Amniotic stem cell (primary cell): Measurements from ENCODE around the gene SIRPG.
"Not testable (repeated sequence)": the region's sequence is repeated elsewhere in the genome, so short reads cannot be mapped to it uniquely, and the experiment has no call there.

Experiments used
- DNase-seq: peaks from one replicate; lab custom pipeline; 2025; lab: John Stamatoyannopoulos, UW

SIRPG gene

GRCh38 chr20:1635291-1635979, 22.1 kb downstream of the SIRPG start:
- no peak for DNase-seq

DNA sequence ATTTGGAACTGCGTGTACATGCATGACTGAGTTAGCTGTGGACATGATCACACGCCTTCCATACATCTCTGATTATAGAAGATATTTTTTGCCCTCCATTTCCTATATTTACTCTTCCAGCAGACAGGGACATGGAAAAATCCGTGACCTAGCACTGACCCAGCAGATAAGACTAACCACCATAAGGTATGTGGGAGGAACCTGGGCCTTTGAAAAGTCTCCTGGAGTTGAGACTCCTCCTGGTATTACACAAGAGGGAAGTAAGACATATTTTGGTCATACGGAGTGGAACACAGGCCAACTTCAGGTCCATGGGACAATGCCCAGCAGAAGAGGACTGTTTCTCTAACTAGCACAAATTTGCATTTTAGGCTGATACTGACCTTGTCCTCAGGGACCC, 24.0 kb downstream of the SIRPG start:
- DNase-seq, result no peak

GRCh38 chr20:1632178-1632577, 25.4 kb downstream of the SIRPG start:
- DNase-seq, result no peak

DNA sequence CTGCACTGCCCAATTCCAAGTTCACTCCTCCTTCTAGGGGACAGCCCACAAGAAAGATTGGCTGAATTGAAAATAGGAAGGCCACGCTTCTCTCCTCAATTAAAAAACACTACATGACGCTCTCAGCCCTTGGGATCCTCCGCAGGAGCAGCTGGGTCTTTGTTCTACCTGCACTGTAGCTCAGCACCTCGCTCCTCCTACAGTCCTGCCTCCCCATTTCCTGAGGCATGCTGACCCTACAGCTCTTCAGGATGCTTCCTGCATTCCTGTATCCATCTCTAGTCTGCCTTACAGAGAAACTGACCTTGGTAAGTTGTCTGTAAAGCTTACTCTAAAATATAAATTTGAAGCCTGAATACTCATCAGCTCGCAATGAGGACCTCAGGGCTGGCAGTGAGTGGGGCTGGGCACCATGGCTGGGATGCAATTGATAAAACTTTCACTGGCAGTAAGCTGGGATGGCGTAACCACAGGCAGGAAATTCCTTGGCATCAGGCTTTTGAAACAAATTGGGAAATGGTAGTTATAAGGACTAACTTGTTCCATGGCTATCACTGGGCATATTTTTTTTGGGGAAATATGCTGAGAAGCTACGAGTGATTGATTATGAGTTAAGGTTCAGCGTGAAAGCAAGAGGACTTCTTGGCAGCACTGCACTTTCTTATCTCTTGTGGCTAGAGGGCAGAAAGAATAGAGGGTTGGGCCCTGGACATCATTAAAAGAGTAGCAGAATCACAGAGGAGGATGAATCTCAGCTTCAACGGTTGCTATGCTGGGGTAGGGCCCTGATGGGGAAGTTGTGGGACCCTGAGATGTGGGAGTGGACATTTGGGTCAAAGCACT, 26.0 kb downstream of the SIRPG start:
- DNase-seq, result no peak

DNA sequence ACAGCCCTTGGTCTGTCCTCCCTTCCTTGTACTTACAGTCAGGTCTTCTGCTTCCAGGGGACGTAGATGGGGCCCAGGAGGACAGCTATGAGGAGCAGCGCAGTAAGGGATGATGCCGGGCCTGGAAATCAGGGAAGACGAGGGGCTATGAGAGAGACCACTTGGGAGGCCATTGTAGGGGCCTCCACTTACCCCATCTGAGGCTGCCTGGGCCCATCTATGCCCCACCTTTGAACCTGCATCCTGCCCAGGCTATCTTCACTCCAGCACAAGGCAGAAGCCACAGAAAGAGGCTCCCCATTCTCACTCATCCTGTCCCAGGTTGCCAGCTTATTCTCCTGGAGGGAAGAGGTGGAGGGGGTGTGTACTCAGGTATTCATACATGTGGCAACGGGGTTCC, 27.4 kb downstream of the SIRPG start:
- no peak for DNase-seq

GRCh38 chr20:1629321-1629720, 28.3 kb downstream of the SIRPG start:
- no peak for DNase-seq

DNA sequence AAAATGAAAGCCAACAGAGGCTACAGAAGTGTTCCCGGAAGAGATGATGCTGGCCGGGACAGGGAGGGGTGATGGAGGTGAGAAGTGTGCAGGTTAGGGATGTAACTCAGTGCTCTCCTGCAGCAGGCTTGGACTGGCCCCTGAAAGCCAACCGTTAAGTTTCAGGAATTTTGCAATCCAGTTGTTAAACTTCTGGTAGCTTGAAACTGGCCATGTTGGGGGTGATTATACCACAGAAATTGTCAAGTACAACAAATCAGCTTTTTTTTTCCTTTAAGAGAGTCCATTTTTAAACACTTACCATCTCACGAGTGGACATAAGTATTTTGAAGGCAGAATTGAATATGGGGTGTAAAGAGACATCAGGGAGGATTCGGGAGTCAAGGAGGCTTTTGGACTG, 29.0 kb downstream of the SIRPG start:
- DNase-seq, result no peak

DNA sequence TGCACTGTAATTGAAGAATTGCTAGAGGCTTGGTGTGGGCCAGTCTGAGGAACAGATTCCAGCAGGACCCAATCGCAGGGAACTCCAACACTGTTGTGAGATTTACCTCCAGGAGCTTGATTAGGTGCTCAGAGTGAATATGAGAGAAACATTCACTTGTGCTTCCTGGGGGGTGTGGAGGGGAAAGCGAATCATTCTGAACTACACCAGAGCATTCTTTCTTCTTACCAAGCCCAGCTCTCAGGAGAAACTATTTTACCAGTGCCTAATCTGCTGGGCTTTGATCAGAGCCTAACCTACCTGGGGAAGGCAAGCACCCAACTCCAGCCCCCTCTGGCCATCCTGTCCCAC, 30.4 kb downstream of the SIRPG start:
- DNase-seq, result no peak

DNA sequence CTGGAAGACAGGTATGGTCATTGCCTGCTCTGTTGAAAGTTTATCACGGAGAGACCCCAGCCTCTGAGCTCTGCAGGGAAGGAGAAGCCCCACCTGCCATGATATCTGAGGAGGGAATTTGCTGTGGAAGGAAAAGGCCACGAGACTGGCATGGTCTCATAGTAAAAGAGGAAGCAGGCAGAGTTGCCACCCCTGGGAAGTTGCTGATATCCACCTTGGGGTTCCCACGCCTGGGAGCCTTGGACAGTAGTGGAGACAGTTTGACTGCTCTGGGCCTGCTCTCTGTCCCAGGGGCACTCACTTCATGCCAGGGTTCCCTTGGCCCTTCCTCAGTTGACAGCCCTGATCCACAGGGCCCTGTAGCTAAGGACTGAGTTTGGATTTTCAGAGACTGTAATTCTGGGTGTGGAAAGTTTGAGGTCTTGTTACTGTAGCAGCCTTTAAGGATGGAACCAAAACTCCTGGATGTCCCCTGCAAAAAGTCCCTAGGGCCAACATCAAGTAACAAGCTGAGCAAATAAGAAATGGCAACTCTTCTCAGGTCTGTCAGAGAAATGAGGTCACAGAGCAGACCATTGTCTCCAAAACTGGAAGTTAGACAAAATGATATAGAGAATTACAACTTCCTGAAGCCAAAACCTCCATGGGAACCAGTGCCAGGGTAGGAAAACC, 30.9 kb downstream of the SIRPG start:
- no peak for DNase-seq

DNA sequence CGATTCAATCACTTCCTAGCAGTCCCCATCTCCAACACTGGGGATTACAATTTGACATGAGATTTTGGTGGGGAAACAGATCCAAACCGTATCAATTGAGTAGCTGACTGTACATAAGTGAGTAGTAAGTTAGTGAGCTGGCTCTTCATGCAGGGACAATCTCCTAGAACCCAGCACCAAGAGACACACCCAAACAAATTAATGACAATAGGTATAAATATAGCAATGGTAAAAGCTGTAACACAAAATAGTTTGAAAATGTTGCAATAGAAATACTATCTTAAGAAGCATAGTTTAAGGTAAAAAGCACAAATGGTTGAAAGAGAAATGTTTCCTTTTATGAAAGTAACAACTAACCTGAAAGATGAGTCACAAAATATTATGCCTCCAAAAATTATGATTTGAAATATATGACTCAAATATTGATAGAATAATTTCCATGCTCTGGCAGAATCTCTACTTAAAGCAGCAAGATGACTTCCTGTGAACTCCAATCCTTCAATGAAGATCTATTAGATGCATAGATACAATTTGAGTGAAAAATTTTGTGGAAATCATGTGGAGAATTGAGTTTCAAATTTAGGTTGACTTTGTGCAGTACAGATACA, 32.4 kb downstream of the SIRPG start:
- no peak for DNase-seq

GRCh38 chr20:1623501-1624205, 33.9 kb downstream of the SIRPG start:
- no peak for DNase-seq

GRCh38 chr20:1622450-1622849, 35.1 kb downstream of the SIRPG start:
- no peak for DNase-seq

GRCh38 chr20:1621316-1621715, 36.3 kb downstream of the SIRPG start:
- DNase-seq, result no peak

DNA sequence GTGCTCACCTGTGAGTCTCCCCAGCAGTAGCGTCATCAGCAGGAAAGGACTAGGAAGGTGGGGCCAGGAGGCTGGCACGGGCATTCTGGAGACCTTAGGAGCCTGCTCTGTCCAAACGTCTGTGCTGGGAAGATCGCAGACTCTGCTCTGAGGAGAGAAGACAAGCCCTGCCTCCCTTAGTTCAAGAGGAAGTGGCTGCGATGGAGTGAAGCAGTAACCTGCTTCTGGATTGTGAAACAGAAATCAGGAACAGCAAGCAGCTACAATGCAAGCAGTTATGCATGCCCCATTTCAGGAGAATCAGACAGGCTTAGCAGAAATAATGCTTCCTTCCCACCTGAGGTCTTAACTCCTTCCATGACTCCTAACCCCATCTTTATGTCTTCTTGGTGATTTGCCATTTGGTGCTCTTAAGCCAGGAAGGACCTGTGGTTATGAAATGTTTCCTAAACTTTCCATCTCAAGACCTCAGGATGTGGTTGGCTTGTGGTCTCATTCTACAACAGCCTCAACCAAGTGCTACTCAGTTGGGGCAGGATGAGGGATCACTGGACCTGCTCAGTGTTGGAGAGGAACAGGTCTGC, 37.6 kb downstream of the SIRPG start, which contains the start of gene SIRPB1:
SIRPB1 (minus strand) TSS at position 149 of the 584 bp plus-strand sequence; CDS start at position 84, 65 bp downstream.
- DNase-seq, result no peak

- DNase-seq, result no peak
These were observed 38.5 kb downstream of the SIRPG start for GRCh38 chr20:1618954-1619540.

- DNase-seq, result no peak
These were observed 39.1 kb downstream of the SIRPG start for GRCh38 chr20:1618479-1618878.

GRCh38 chr20:1616858-1617434, 40.6 kb downstream of the SIRPG start:
- no peak for DNase-seq

DNA sequence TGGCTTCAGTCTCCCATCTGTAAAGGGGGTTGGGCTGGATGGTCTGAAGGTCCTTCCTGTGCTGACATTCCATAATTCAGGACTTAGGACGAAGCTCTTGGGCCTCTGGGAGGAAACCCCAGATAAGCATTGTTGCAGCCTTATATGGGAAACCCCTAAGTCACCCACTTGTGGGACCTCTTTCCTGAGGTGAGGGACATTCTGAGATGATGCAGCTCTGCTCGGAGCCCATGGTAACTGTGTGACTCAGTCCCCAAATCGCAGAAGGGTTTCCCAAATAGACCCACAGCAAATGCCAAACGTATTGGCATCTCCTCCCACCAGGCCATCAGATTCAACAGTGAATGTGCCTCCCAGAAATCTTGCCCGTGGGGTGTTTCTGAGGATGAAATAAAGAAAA, 47.2 kb downstream of the SIRPG start:
- not testable (repeated sequence) for DNase-seq

- not testable (repeated sequence) for DNase-seq
These were observed 48.8 kb downstream of the SIRPG start for GRCh38 chr20:1608678-1609347.

GRCh38 chr20:1600736-1601135, 56.8 kb downstream of the SIRPG start:
- no peak for DNase-seq
